ENCODE results near the gene NDRG3.

- TF ChIP-seq REST (IDR thresholded peaks at IDR 0.05; ENCODE audit: insufficient replicate concordance, low read depth) = no peak
- TF ChIP-seq, protein P1, sequence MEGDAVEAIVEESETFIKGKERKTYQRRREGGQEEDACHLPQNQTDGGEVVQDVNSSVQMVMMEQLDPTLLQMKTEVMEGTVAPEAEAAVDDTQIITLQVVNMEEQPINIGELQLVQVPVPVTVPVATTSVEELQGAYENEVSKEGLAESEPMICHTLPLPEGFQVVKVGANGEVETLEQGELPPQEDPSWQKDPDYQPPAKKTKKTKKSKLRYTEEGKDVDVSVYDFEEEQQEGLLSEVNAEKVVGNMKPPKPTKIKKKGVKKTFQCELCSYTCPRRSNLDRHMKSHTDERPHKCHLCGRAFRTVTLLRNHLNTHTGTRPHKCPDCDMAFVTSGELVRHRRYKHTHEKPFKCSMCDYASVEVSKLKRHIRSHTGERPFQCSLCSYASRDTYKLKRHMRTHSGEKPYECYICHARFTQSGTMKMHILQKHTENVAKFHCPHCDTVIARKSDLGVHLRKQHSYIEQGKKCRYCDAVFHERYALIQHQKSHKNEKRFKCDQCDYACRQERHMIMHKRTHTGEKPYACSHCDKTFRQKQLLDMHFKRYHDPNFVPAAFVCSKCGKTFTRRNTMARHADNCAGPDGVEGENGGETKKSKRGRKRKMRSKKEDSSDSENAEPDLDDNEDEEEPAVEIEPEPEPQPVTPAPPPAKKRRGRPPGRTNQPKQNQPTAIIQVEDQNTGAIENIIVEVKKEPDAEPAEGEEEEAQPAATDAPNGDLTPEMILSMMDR (IDR thresholded peaks at IDR 0.05; ENCODE audit: insufficient read depth, low read length) = no peak
- no peak for TF ChIP-seq GABPA (IDR thresholded peaks at IDR 0.05; ENCODE audit: low read depth)
Measured at GRCh38 chr20:36624944-36625324, 121.0 kb downstream of the NDRG3 start.
